ENCODE measurements around the gene SLC17A2. TPM values are rescaled to one million over a fixed set of nuclear protein-coding genes. Genes with fewer than 3 reads are reported as not detected.

Gene SLC17A2
- total and polyA plus RNA-seq, 2 of the 8 experiments (the other 6 are each of a cell fraction or from before 2014, with no cell fraction given): not detected

DNA sequence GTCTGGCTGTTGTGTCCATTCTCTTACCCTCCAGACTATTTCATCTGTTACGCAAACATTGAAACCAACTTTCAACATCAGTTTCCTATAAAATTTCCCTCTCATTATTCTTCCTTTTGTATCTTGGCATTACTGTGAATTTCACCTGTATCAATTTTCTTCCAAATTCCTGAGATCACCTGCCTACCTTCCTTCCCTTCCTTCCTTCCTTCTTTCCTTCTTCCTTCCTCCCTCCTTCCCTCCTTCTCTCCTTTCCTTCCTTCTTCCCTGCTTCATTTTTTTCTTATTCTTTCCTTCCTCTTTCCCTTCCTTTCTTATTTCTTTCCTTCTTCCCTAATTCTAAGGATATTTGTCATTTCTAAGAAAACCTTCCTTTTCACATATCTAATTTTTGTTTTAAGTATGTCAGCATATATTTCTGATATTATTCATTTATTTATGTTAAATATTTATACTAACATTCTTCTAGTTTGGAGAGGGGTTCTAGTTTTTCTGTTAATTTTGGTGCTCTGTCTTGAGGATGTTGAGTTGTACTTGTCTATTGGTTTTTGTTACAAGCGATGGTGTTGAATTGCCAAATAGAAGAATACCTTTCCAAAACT lies 51.7 kb downstream of the SLC17A2 start:
- H3K9me3 ChIP-seq (ENCODE audit: insufficient read depth in 2 of 2, low read depth in 1 of 2, low read length in 1 of 2): no peaks in the 10 kb centered on the region
- H3K4me1 ChIP-seq (replicated peaks in 1 of 4; ENCODE audit: control insufficient read depth in 3 of 4, insufficient read depth in 4 of 4, low read length in 3 of 4): no peaks in the 10 kb centered on the region; a peak in 1 of 7 replicates
- no peaks in the 10 kb centered on the region for H3K79me1 ChIP-seq (ENCODE audit: low read depth, low read length)
- H2BK5ac ChIP-seq (ENCODE audit: low read depth, low read length): no peak overlapping the region
- TF ChIP-seq NRF1 (IDR thresholded peaks at IDR 0.05; ENCODE audit: low read depth, low read length) (no peak), EGR1 (IDR thresholded peaks at IDR 0.05; ENCODE audit: borderline replicate concordance, low read depth, low read length) (no peak), NANOG (IDR thresholded peaks at IDR 0.05; ENCODE audit: insufficient read depth, low read depth, low read length, poor library complexity, severe bottlenecking) (no peak), SIX5 (IDR thresholded peaks at IDR 0.05; ENCODE audit: low read depth, low read length) (no peak), PHF8 (conservative IDR thresholded peaks at IDR 0.05; ENCODE audit: low read depth, low read length) (no peak), YY1 (IDR thresholded peaks at IDR 0.05; ENCODE audit: low read depth, low read length) (no peak), EP300 (IDR thresholded peaks at IDR 0.05; ENCODE audit: borderline replicate concordance in 1 of 2, low read depth in 2 of 2, low read length in 2 of 2) (no peak), ZNF274 (IDR thresholded peaks at IDR 0.05; ENCODE audit: borderline replicate concordance, extremely low read depth, low read length) (no peak), SIN3A (conservative IDR thresholded peaks at IDR 0.05 in 1 of 2, IDR thresholded peaks at IDR 0.05 in 1 of 2; ENCODE audit: low read depth in 1 of 2, low read length in 2 of 2) (no peak), HDAC6 (IDR thresholded peaks at IDR 0.05; ENCODE audit: low read depth, low read length) (no peak), SP4 (IDR thresholded peaks at IDR 0.05; ENCODE audit: low read length) (no peak), CBX5 (IDR thresholded peaks at IDR 0.05; ENCODE audit: low read depth, low read length) (no peak)
- no peak overlapping the region for H3K4me2 ChIP-seq (ENCODE audit: insufficient read depth in 1 of 2, low read depth in 2 of 2, low read length in 2 of 2)
- H2BK15ac ChIP-seq (ENCODE audit: low read length): no peak overlapping the region
- H3K18ac ChIP-seq (ENCODE audit: extremely low read depth, low read length): no peak overlapping the region
- no peak overlapping the region for H2AK5ac ChIP-seq (ENCODE audit: low read depth, low read length)
- no peaks in the 10 kb centered on the region for H4K20me1 ChIP-seq (replicated peaks in 1 of 2; ENCODE audit: control insufficient read depth in 1 of 2, insufficient read depth in 2 of 2, low read length in 2 of 2)
- CTCF ChIA-PET (ENCODE audit: partially characterized antibody): interaction anchor here (0.7 to 1.2 kb wide), 3 partner anchors 12 to 153 kb away, joined by 3 to 5 read pairs (median 4); a partner anchor contains a TSS
- no peaks in the 10 kb centered on the region; the same call in 1 of the 2 replicates for H3K23me2 ChIP-seq (ENCODE audit: low read depth, low read length)
- H3K14ac ChIP-seq (ENCODE audit: insufficient read length): no peak overlapping the region
- H3K4ac ChIP-seq (replicated peaks; ENCODE audit: insufficient read length, low read depth, low read length): no peak overlapping the region
- DNase-seq (ENCODE audit: low read depth in 1 of 2, low spot score in 2 of 2) (no peak), FAIRE-seq (no peak)
- no peak overlapping the region for H3K56ac ChIP-seq (replicated peaks; ENCODE audit: insufficient read length, low read depth, low read length)
- no peak overlapping the region for H3K23ac ChIP-seq (ENCODE audit: insufficient read length)
- H2BK20ac ChIP-seq (ENCODE audit: low read length): no peak overlapping the region
- H3K79me2 ChIP-seq (ENCODE audit: control insufficient read depth in 1 of 2, insufficient read depth in 2 of 2, low read length in 2 of 2): no peaks in the 10 kb centered on the region
- H2BK12ac ChIP-seq (ENCODE audit: low read depth, low read length): no peak overlapping the region
- H4K91ac ChIP-seq (replicated peaks; ENCODE audit: insufficient read length, low read length): no peak overlapping the region
- no peak overlapping the region for H2AFZ ChIP-seq (ENCODE audit: low read length)
- POLR2A ChIA-PET (ENCODE audit: partially characterized antibody): no interaction called here
- H3K36me3 ChIP-seq (ENCODE audit: control insufficient read depth in 2 of 4, insufficient read depth in 4 of 4, low read length in 3 of 4): no peaks in the 10 kb centered on the region
- H2BK120ac ChIP-seq (replicated peaks; ENCODE audit: low read depth, low read length): no peak overlapping the region
- H3K27me3 ChIP-seq (replicated peaks in 1 of 4; ENCODE audit: control insufficient read depth in 3 of 4, extremely low read depth in 1 of 4, insufficient read depth in 3 of 4, low read length in 3 of 4): peaks cover 0 to 4% (median 0%) of the 10 kb centered on the region in 4 experiments; a peak in 1 of 7 replicates
- WGBS, 2 experiments (ENCODE audit: extremely low coverage in 1 of 2, insufficient coverage in 1 of 2, insufficient read length in 1 of 2, insufficient replicate concordance in 2 of 2, low coverage in 1 of 2, low lambda C conversion rate in 2 of 2, missing lambda C conversion rate in 1 of 2): 95% methylated on average over 2 of the region's 2 CpGs; no CpG with 5 or more reads in 1 of the 2 experiments
- no peak overlapping the region for H3K27ac ChIP-seq (ENCODE audit: low read depth, low read length)
- no peak overlapping the region for H4K8ac ChIP-seq (ENCODE audit: extremely low read depth, insufficient read depth, low read length)
- no peak overlapping the region for H3K4me3 ChIP-seq (ENCODE audit: extremely low read depth in 1 of 4, insufficient read depth in 2 of 4, low read depth in 3 of 4, low read length in 4 of 4)
- no peak overlapping the region for H4K5ac ChIP-seq (ENCODE audit: insufficient read length, low read depth, low read length)
- no peak overlapping the region for H3K9ac ChIP-seq (replicated peaks in 1 of 4; ENCODE audit: extremely low read depth in 1 of 4, low read depth in 3 of 4, low read length in 3 of 4)

All from H1 (cell line).